Left renal pelvis (tissue), 4 donors: ENCODE measurements around the gene SSH2. TPM values are rescaled to one million over a fixed set of nuclear protein-coding genes. Genes with fewer than 3 reads are reported as not detected.
"Not testable (repeated sequence)": the region's sequence is repeated elsewhere in the genome, so short reads cannot be mapped to it uniquely, and the experiment has no call there.

Source experiments
- DNase-seq, 4 donors: peaks; one replicate each; pipeline ENCODE4 v3.0.0-alpha.2; 2013; ENCODE audit warnings: low read depth in 4 of 4, low spot score in 3 of 4
- polyA plus RNA-seq, 4 donors: library from polyadenylated mRNA; unstranded; fragments of 120-200 nt; gene quantifications; one replicate each; pipeline ENCODE4 v1.2.1, GENCODE V29; 2013; ENCODE audit not compliant: insufficient read length in 4 of 4

Gene SSH2
- 10 to 100 TPM in 3 of 4 donors, 1 to 10 TPM in 1; 8.9 to 19.4 (median 17.5) TPM for polyA plus RNA-seq

GRCh38 chr17:29929533-29930408, at the start of gene SSH2:
SSH2 (minus strand) TSS chr17:29930228; CDS start chr17:29930000, 228 bp downstream.
- DNase-seq: peak; percentile 60 to 67 (median 63)

- no peak for DNase-seq
Observed at GRCh38 chr17:29977836-29978235, 47.8 kb upstream of the SSH2 start.

- DNase-seq: no peak
Observed at GRCh38 chr17:29973005-29973404, 43.0 kb upstream of the SSH2 start.

GRCh38 chr17:29972277-29972676, 42.2 kb upstream of the SSH2 start:
- DNase-seq: no peak

- no peak for DNase-seq
Observed at GRCh38 chr17:29968271-29968670, 38.2 kb upstream of the SSH2 start.

- no peak for DNase-seq
Observed at GRCh38 chr17:29962656-29963055, 32.6 kb upstream of the SSH2 start.

GRCh38 chr17:29959658-29960337, 29.8 kb upstream of the SSH2 start:
- DNase-seq: no peak

- no peak for DNase-seq
Observed at GRCh38 chr17:29958947-29959657, 29.1 kb upstream of the SSH2 start.

GRCh38 chr17:29957488-29957887, 27.5 kb upstream of the SSH2 start:
- not testable (repeated sequence) for DNase-seq

- no peak for DNase-seq
Observed at GRCh38 chr17:29956225-29956624, 26.2 kb upstream of the SSH2 start.

GRCh38 chr17:29954405-29954804, 24.4 kb upstream of the SSH2 start:
- no peak for DNase-seq

GRCh38 chr17:29949696-29950095, 19.7 kb upstream of the SSH2 start:
- no peak for DNase-seq

GRCh38 chr17:29948448-29949215, 18.6 kb upstream of the SSH2 start:
- DNase-seq: no peak

- DNase-seq: no peak
Observed at GRCh38 chr17:29945281-29945680, 15.3 kb upstream of the SSH2 start.

- no peak for DNase-seq
Observed at GRCh38 chr17:29941334-29941733, 11.3 kb upstream of the SSH2 start, which contains the start of gene EFCAB5. EFCAB5 (plus strand) TSS chr17:29941634; CDS start chr17:29941797, 163 bp downstream.

- DNase-seq: no peak
Observed at GRCh38 chr17:29936724-29937123, 6.7 kb upstream of the SSH2 start.

- DNase-seq: not testable (repeated sequence)
Observed at GRCh38 chr17:29935909-29936308, 5.9 kb upstream of the SSH2 start.

- no peak for DNase-seq
Observed at GRCh38 chr17:29933379-29933778, 3.4 kb upstream of the SSH2 start.

- DNase-seq: peak; percentile 60 to 72 (median 66)
Observed at GRCh38 chr17:29931231-29931932, 1.4 kb upstream of the SSH2 start.
